Osteocyte (in vitro differentiated cells): ENCODE measurements around the gene ECI1. TPM values are rescaled to one million over a fixed set of nuclear protein-coding genes. Genes with fewer than 3 reads are reported as not detected.

Experiments used
- DNase-seq: peaks from one replicate; pipeline ENCODE4 v3.0.0; 2021; ENCODE audit warnings: mixed read lengths; ENCODE audit not compliant: unreplicated experiment; ENCODE audit errors: extremely low spot score
- H3K27ac Mint-ChIP-seq: one replicate; pipeline ENCODE4 v1.8.0; 2021; ENCODE audit warnings: mild to moderate bottlenecking, mixed read lengths; ENCODE audit not compliant: unreplicated experiment
- H3K27me3 Mint-ChIP-seq: one replicate; pipeline ENCODE4 v1.8.0; 2021; ENCODE audit warnings: mixed read lengths; ENCODE audit not compliant: unreplicated experiment
- H3K36me3 Mint-ChIP-seq: one replicate; pipeline ENCODE4 v1.8.0; 2021; ENCODE audit warnings: mixed read lengths; ENCODE audit not compliant: unreplicated experiment
- H3K4me1 Mint-ChIP-seq: one replicate; pipeline ENCODE4 v1.8.0; 2021; ENCODE audit warnings: mixed read lengths; ENCODE audit not compliant: unreplicated experiment
- H3K4me3 Mint-ChIP-seq: one replicate; pipeline ENCODE4 v1.8.0; 2021; ENCODE audit warnings: mild to moderate bottlenecking, moderate library complexity, mixed read lengths; ENCODE audit not compliant: unreplicated experiment
- H3K9me3 Mint-ChIP-seq: one replicate; pipeline ENCODE4 v1.8.0; 2021; ENCODE audit warnings: mixed read lengths; ENCODE audit not compliant: unreplicated experiment
- total RNA-seq: library from RNA; stranded (reverse); gene quantifications from 2 replicates; pipeline ENCODE4 v1.2.1, GENCODE V29; 2021
- TF ChIP-seq, protein P1 (sequence below): fragments of 200-600 bp; sonication (generic); IDR thresholded peaks from 2 replicates; pipeline ENCODE4 v1.5.0; 2021; ENCODE audit warnings: antibody characterized with exemption, mild to moderate bottlenecking, moderate library complexity

ECI1 gene
- total RNA-seq, 1 donor from 2014 or later = 46.4 TPM

DNA sequence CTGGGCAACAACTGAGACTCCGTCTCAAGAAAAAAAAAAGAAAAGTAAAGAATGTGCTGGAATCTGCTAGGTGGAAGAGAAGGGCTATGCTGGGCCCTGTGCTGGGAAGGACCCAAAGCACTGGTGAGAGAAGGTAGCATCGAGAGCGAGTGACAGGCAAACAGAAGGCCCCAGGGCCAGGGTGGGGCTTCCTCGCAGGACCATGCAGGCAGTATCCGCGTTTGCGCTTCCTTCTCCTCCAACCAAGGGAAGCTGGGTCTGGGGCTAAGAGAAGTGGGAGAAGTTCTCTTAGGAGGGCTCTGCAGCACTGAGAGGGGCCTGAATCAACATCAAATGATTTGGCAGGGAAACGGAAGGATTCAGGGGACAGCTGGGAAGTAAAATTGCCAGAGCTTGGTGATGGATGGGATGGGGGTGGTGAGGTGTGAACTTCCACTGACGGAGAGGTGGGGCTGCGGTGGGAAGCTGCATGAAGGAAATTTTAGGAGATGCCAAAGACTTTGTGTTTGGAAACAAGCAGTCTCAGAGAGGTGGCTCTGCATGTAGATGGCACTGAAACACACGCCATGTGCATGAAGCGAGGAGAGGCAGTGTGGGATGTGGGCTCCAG, 5.2 kb upstream of the ECI1 start:
- Mint-ChIP-seq H3K4me3 (no peak overlapping the region), H3K27ac (peak overlapping the region; percentile 31), H3K4me1 (peaks cover 9% of the 10 kb centered on the region), H3K9me3 (no peaks in the 10 kb centered on the region), H3K36me3 (peaks cover 47% of the 10 kb centered on the region), H3K27me3 (no peaks in the 10 kb centered on the region)
- no peak for DNase-seq
- TF ChIP-seq, protein P1, sequence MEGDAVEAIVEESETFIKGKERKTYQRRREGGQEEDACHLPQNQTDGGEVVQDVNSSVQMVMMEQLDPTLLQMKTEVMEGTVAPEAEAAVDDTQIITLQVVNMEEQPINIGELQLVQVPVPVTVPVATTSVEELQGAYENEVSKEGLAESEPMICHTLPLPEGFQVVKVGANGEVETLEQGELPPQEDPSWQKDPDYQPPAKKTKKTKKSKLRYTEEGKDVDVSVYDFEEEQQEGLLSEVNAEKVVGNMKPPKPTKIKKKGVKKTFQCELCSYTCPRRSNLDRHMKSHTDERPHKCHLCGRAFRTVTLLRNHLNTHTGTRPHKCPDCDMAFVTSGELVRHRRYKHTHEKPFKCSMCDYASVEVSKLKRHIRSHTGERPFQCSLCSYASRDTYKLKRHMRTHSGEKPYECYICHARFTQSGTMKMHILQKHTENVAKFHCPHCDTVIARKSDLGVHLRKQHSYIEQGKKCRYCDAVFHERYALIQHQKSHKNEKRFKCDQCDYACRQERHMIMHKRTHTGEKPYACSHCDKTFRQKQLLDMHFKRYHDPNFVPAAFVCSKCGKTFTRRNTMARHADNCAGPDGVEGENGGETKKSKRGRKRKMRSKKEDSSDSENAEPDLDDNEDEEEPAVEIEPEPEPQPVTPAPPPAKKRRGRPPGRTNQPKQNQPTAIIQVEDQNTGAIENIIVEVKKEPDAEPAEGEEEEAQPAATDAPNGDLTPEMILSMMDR = no peak

DNA sequence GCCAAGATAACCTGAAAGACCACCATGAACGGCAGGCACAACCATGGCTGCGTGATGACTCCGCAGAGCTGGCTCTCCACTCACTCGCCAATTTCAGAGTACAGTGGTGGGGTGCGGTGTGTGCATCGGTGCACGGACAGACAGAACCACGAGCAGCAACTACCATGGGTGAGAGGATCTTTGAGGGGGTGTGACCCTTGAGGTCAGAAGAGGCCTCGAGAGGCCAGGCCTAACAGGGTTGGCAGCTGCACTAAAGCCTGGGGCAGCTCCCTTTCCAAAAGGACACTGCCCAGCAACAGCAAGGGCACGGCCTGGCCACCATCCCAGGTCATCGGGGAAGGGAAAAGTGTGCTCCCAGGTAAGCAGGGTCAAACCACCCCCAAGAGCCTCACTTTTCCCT, 1.9 kb upstream of the ECI1 start:
- Mint-ChIP-seq H3K27me3 (no peaks in the 10 kb centered on the region), H3K4me1 (peaks cover 20% of the 10 kb centered on the region), H3K4me3 (no peak overlapping the region), H3K9me3 (no peaks in the 10 kb centered on the region), H3K36me3 (peaks cover 35% of the 10 kb centered on the region), H3K27ac (peak overlapping the region; percentile 69)
- no peak for DNase-seq
- TF ChIP-seq, protein P1 = no peak

DNA sequence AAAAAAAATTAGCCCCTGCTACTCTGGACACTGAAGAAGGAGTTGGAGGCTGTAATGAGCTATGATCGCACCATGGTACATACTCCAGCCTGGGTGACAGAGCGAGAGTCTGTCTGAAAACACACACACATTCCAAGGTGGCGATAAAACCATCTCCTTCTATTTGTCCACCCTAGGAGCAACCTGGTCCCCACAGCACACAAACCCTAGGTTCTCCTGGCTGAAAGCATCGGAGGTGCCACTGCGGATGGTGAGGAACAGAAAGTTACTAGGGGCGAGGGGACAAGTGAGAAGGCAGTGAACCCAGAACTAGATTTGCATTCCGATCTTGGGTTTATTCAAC, 1.4 kb upstream of the ECI1 start:
- Mint-ChIP-seq H3K27me3 (no peaks in the 10 kb centered on the region), H3K4me3 (no peak overlapping the region), H3K4me1 (peaks cover 20% of the 10 kb centered on the region), H3K36me3 (peaks cover 34% of the 10 kb centered on the region), H3K9me3 (no peaks in the 10 kb centered on the region), H3K27ac (peak overlapping the region; percentile 69)
- TF ChIP-seq, protein P1 = no peak
- DNase-seq = no peak

DNA sequence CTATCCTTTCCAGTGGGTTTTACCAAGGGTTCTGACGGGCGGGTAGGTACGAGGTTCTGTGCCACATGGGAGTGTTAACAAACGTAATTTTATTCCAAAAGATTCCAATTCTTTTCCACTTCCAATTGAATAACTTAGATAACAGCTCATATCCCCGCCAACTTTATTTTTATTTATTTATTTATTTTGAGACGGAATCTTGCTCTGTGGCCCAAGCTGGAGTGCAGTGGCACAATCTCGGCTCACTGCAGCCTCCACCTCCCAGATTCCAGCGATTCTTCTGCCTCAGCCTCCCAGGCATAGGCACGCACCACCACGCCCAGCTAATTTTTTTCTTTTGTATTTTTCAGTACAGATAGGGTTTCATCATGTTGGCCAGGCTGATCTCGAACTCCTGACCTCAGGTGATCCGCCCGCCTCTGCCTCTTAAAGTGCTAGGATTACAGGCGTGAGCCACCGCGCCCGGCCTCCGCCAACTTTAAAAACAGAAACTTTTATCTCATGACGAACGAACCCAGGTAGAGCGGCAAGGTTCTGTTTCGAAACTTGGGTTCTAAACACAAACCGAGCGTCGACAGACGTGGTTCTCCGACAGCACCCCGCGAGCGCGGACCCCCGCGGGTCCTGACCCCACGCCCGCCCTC, 613 bp downstream of the ECI1 start:
- no peaks in the 10 kb centered on the region for H3K9me3 Mint-ChIP-seq
- no peaks in the 10 kb centered on the region for H3K27me3 Mint-ChIP-seq
- peak overlapping the region; percentile 87 for H3K4me3 Mint-ChIP-seq
- TF ChIP-seq, protein P1 = no peak
- peaks cover 24% of the 10 kb centered on the region for H3K36me3 Mint-ChIP-seq
- DNase-seq = no peak
- H3K27ac Mint-ChIP-seq = peak overlapping the region; percentile 84
- H3K4me1 Mint-ChIP-seq = peaks cover 15% of the 10 kb centered on the region

DNA sequence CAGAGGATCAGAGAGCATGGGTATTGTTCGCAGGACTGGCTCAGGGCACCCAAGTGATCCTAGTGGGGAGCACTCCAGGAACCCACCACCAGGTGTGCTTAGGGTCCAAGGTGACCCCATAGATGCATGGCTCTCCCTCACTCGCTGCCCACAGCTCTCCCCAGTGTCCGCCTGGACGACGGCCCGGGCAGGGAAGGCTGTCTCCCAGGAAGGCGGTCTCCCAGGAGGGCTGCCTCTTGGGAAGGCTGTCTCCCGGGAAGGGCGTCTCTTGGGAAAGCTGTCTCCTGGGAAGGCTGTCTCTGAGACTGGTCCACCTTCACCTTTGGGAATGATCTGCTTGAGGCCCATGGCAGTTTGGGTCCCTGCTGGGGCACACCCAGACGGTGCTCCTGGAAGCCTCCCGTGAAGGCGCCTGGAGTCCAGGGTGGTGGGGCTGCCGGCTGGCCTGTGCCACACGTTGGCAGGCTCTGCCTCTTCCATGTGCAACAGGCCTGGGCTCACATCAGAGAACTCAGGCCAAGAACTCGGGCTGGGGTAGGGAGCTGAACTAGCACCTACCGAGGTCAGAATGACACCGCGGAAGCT, 5.0 kb downstream of the ECI1 start:
- no peak overlapping the region for H3K4me3 Mint-ChIP-seq
- no peak for DNase-seq
- no peak overlapping the region for H3K27ac Mint-ChIP-seq
- peaks cover 14% of the 10 kb centered on the region for H3K36me3 Mint-ChIP-seq
- H3K4me1 Mint-ChIP-seq = peaks cover 11% of the 10 kb centered on the region
- H3K27me3 Mint-ChIP-seq = no peaks in the 10 kb centered on the region
- H3K9me3 Mint-ChIP-seq = no peaks in the 10 kb centered on the region
- TF ChIP-seq, protein P1 = no peak
